ENCODE measurements around the gene GLT1D1. TPM values are rescaled to one million over a fixed set of nuclear protein-coding genes. Genes with fewer than 3 reads are reported as not detected.
"Not testable (repeated sequence)": the region's sequence is repeated elsewhere in the genome, so short reads cannot be mapped to it uniquely, and the experiment has no call there.

GLT1D1 gene
- polyA plus RNA-seq (ENCODE audit: insufficient read length in 4 of 4), result 1 to 10 TPM; 1.7 to 2.0 (median 1.8) TPM

- no peak for DNase-seq (ENCODE audit: low read depth in 4 of 4, low spot score in 3 of 4)
These were observed at the start of gene GLT1D1 for GRCh38 chr12:128852885-128853599. Gene GLT1D1, plus strand, starts transcription at chr12:128853478. Its CDS starts 104 bp downstream, at chr12:128853582.

- DNase-seq (ENCODE audit: low read depth in 4 of 4, low spot score in 3 of 4), result no peak
These were observed 49.5 kb upstream of the GLT1D1 start for GRCh38 chr12:128803788-128804187.

DNA sequence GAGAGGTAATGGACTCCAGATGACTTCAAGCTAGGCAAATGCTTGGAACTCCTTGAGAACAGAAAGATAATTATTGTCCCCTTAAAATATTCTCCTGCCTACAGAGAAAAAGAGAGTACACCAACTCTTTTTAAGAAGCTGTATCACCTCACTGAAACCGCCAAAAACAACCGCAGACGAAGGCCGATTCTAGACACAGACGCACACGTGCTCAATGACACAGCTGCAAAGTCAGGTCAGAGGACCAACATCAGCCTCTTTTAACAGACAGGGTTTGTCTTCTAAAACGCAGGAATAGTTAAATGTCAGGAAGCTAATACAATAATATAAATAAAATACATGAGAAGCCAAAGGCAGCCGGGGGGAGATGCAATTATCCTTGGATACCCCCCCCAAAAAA lies 48.5 kb upstream of the GLT1D1 start:
- DNase-seq (ENCODE audit: low read depth in 4 of 4, low spot score in 3 of 4), result no peak

DNA sequence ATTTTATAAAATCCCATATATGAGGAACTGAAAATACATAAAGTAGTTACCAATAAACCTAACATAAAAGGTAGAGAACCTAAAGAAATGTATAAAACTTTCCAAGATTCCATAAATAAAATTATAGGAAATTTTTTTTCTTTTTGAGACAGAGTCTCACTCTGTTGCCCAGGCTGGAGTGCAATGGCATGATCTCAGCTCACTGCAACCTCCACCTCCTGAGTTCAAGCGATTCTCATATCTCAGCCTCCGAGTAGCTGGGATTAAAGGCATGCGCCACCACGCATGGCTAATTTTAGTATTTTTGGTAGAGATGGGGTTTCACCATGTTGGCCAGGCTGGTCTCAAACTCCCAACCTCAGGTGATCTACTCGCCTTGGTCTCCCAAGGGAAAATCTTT lies 47.9 kb upstream of the GLT1D1 start:
- not testable (repeated sequence) for DNase-seq (ENCODE audit: low read depth in 4 of 4, low spot score in 3 of 4)

GRCh38 chr12:128806573-128806972 lies 46.7 kb upstream of the GLT1D1 start:
- no peak for DNase-seq (ENCODE audit: low read depth in 4 of 4, low spot score in 3 of 4)

DNA sequence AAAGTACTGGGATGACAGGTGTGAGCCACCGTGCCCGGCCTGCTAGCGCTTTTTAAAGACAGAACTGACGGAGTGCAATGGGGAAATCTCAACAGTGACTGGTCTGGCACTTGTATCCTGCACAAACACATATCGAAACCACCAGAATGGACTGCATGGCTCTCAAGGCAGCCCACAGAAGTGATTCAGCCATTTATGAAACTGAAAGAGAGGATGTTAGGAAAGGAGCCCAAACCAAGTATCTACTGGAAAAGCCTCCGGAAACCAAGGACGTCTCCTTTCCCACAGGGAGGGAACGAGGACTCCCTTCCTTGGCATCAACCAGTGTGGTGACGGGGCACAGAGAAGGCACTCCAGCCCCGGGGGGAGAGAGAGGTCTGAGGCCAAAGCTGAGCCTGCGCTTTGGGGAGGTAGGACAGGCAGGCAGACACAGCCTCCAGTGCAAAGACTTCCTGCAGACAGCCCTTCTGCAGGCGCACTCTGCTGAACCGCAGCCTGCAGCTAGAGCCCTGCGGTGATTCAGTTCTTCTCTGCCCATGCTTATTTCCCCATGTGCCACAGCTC lies 46.0 kb upstream of the GLT1D1 start:
- DNase-seq (ENCODE audit: low read depth in 4 of 4, low spot score in 3 of 4), result no peak

GRCh38 chr12:128808651-128809050 lies 44.6 kb upstream of the GLT1D1 start:
- no peak for DNase-seq (ENCODE audit: low read depth in 4 of 4, low spot score in 3 of 4)

GRCh38 chr12:128810182-128811127 lies 42.8 kb upstream of the GLT1D1 start:
- no peak for DNase-seq (ENCODE audit: low read depth in 4 of 4, low spot score in 3 of 4)

DNA sequence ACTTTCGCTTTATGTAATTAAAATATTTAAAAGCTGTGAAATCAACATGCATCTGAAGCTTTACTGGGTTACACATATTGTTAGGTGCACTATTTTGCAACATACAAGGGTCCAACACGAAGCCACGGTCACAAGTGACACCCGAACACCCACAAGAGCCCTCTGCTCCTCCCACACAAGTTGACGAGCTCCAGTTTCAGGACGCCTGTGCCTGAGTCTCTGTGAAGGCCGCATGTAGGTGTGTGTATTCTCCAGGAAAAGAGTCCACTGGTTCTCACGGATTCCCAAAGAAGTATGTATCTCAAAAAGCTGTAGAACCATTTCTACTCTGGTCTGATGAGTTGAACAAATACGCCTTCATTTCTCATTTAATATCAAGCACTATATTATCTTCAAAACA lies 41.5 kb upstream of the GLT1D1 start:
- DNase-seq (ENCODE audit: low read depth in 4 of 4, low spot score in 3 of 4), result no peak

DNA sequence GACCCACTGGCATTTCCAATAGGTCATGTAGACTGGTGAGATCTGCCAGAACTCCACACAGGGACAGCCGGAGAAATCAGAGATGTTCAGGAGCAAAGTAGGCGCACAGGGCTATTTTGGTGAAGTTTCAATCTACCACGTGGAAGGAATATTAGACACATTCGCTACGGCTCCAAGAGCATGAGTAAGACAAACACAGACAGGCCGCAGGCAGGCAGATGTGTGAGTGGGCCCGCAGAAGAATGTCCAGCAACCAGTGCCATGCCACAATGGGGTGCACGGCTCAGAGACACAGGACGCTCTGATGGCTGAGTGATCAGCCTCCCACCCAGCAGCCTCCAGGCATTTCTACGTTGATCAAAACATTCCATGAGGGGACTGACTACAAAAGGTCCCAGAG lies 39.9 kb upstream of the GLT1D1 start:
- DNase-seq (ENCODE audit: low read depth in 4 of 4, low spot score in 3 of 4), result no peak

DNA sequence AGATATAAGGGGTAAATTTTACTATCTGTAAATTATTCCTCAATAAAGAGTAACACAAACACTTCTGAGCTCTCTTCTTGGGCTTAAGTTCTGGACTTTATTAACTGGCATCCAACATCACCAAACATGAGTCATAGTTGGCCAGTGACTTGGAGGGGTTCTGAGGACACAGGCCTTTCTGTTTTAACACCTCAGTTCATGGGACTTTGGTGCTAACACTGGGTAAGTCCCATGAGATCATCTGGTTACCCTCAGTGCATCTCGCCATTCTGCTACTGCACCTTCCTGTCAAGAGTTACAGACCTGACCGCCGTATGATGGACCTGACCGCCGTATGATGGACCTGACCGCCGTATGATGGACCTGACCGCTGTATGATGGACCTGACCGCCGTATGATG lies 39.4 kb upstream of the GLT1D1 start:
- DNase-seq (ENCODE audit: low read depth in 4 of 4, low spot score in 3 of 4), result no peak

- no peak for DNase-seq (ENCODE audit: low read depth in 4 of 4, low spot score in 3 of 4)
These were observed 38.6 kb upstream of the GLT1D1 start for GRCh38 chr12:128814411-128815261.

- no peak for DNase-seq (ENCODE audit: low read depth in 4 of 4, low spot score in 3 of 4)
These were observed 37.3 kb upstream of the GLT1D1 start for GRCh38 chr12:128815779-128816642.

DNA sequence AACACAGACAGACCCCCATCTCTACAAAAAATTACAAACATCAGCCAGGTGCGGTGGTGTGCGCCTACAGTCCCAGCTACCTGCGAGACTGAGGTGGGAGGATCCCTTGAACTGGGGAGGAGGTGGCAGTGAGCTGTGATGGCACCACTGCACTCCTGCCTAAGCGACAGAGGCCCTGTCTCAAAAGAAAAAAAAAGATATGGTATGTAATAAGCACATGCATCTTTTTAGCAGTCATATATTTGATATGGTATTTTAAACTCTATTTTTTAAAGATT lies 36.7 kb upstream of the GLT1D1 start:
- DNase-seq (ENCODE audit: low read depth in 4 of 4, low spot score in 3 of 4), result no peak

DNA sequence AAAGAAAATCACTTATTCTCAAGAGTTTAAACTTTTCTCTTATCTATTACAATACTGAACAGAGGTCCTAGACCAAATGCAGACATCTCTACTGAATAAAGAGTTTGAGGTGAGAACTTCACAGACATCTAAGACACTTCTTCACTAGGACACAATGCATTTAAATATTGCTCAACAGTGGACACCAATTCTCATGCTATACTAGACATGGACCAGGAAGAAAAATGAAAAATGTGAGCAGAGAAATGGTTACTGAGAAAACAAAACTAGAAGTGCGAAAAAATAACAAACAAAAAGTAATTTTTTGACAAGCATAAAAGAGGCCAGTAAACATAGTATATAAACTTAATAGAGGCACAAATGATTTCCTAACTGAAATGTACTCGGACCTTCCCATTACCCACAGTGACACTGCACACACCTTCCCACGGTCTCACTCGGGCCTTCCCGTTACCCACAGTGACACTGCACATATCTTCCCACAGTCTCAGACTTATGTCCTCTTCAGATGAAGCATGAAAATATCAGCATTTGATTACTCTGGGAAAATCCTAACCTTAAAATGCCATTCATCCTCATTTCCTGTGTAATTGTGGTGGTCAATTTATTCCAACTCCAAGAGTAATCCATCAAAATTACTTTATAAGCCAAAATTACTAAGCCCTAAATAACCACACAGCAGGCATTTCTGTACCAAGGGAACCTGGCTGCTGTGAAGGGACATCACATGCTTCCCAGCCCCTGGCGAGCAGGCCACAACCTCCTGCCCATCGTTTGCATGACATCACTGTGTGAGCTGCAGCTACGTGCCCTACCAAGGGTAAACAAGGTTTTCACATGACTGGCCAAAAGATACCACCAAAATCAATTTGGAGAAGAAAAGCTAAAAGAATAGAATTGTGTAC lies 35.9 kb upstream of the GLT1D1 start:
- DNase-seq (ENCODE audit: low read depth in 4 of 4, low spot score in 3 of 4), result no peak

- DNase-seq (ENCODE audit: low read depth in 4 of 4, low spot score in 3 of 4), result no peak
These were observed 34.9 kb upstream of the GLT1D1 start for GRCh38 chr12:128818065-128819022.

GRCh38 chr12:128819293-128820144 lies 33.8 kb upstream of the GLT1D1 start:
- no peak for DNase-seq (ENCODE audit: low read depth in 4 of 4, low spot score in 3 of 4)
